Activated CD8-positive, alpha-beta T cell treated with anti-CD3 and anti-CD28 coated beads, Interleukin-2, amount 10 ng/mL, durations not matched to agents 7 days and 5 days (primary cell): ENCODE data around the gene CD180. TPM values are rescaled to one million over a fixed set of nuclear protein-coding genes. Genes with fewer than 3 reads are reported as not detected.

Source experiments
- ATAC-seq: fragments of 150-1000 bp; cut with Tn5 transposase; one replicate; pipeline ENCODE4 v1.10.0; 2021; ENCODE audit warnings: moderate library complexity
- CTCF ChIA-PET: fragments of 350-600 bp; sonication (Branson Sonifier 250); formaldehyde crosslinking; loops from one replicate; lab custom pipeline; 2021; ENCODE audit warnings: antibody characterized with exemption; lab: Charles Lee
- POLR2A ChIA-PET: fragments of 350-600 bp; sonication (Branson Sonifier 250); formaldehyde crosslinking; loops from one replicate; lab custom pipeline; 2021; ENCODE audit warnings: antibody characterized with exemption; lab: Charles Lee
- DNase-seq: peaks from one replicate; pipeline ENCODE4 v3.0.0-alpha.2; 2020
- H3K27ac Mint-ChIP-seq: one replicate; pipeline ENCODE4 v1.8.0; 2021; ENCODE audit warnings: mild to moderate bottlenecking, mixed read lengths
- H3K27me3 Mint-ChIP-seq: one replicate; pipeline ENCODE4 v1.8.0; 2021; ENCODE audit warnings: low read depth, mixed read lengths
- H3K36me3 Mint-ChIP-seq: one replicate; pipeline ENCODE4 v1.8.0; 2021; ENCODE audit warnings: low read depth, mixed read lengths
- H3K4me1 Mint-ChIP-seq: one replicate; pipeline ENCODE4 v1.8.0; 2021; ENCODE audit warnings: low read depth, mixed read lengths
- H3K4me3 Mint-ChIP-seq: one replicate; pipeline ENCODE4 v1.8.0; 2021; ENCODE audit warnings: mild to moderate bottlenecking, mixed read lengths
- H3K9me3 Mint-ChIP-seq: one replicate; pipeline ENCODE4 v1.8.0; 2022; ENCODE audit warnings: mixed read lengths; ENCODE audit not compliant: insufficient read depth
- total RNA-seq, 2 experiments: library from RNA; stranded (reverse); gene quantifications; one replicate each; pipeline ENCODE4 v1.2.3, GENCODE V29; 2021

The CD180 gene
- total RNA-seq, 2 experiments from 2014 or later = not detected

DNA sequence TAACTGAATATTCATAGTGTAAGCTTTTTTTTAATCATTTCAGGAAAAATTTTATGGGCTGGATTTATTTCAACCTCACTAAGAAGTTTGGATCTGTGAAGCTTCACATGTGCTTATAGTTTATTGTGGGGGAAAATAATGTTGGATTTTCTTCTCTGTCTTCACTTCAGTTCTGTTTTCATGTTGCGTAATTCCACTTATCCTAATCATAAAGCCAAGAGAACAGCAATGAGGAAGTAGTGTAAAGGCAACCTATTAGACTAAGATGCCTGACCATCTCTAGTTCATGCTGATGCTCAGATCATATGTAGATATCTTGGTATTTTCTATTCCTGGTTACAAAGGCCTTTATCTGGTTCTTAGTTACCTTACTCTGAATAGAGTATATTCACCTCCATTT is 50.0 kb downstream of the CD180 start:
- ATAC-seq (no peak), DNase-seq (no peak)
- peaks cover 2% of the 10 kb centered on the region for H3K4me1 Mint-ChIP-seq
- H3K27me3 Mint-ChIP-seq = no peaks in the 10 kb centered on the region
- ChIA-PET CTCF (interaction anchor here (1.3 kb wide), 1 partner anchor 9 kb away, joined by 4 read pairs; no protein-coding TSS in a partner anchor), POLR2A (no interaction called here)
- no peak overlapping the region for H3K27ac Mint-ChIP-seq
- H3K4me3 Mint-ChIP-seq = no peak overlapping the region
- no peaks in the 10 kb centered on the region for H3K9me3 Mint-ChIP-seq
- H3K36me3 Mint-ChIP-seq = peaks cover 3% of the 10 kb centered on the region

GRCh38 chr5:67144183-67144639 is 52.4 kb downstream of the CD180 start:
- DNase-seq (no peak), ATAC-seq (no peak)
- Mint-ChIP-seq H3K4me3 (no peak overlapping the region), H3K36me3 (no peaks in the 10 kb centered on the region), H3K27me3 (no peaks in the 10 kb centered on the region), H3K4me1 (no peaks in the 10 kb centered on the region), H3K9me3 (no peaks in the 10 kb centered on the region), H3K27ac (no peak overlapping the region)
- ChIA-PET POLR2A (no interaction called here), CTCF (interaction anchor here (0.8 to 1.5 kb wide), 2 partner anchors 13 to 1108 kb away, joined by 3 read pairs; no protein-coding TSS in a partner anchor)

- no peaks in the 10 kb centered on the region for H3K36me3 Mint-ChIP-seq
- CTCF ChIA-PET = interaction anchor here (1.3 kb wide), 1 partner anchor 13 kb away, joined by 7 read pairs; no protein-coding TSS in a partner anchor
- POLR2A ChIA-PET = no interaction called here
- H3K27ac Mint-ChIP-seq = no peak overlapping the region
- ATAC-seq (no peak), DNase-seq (no peak)
- no peaks in the 10 kb centered on the region for H3K4me1 Mint-ChIP-seq
- H3K4me3 Mint-ChIP-seq = no peak overlapping the region
- no peaks in the 10 kb centered on the region for H3K27me3 Mint-ChIP-seq
- H3K9me3 Mint-ChIP-seq = no peaks in the 10 kb centered on the region
Measured at GRCh38 chr5:67143549-67143948, 53.0 kb downstream of the CD180 start.

DNA sequence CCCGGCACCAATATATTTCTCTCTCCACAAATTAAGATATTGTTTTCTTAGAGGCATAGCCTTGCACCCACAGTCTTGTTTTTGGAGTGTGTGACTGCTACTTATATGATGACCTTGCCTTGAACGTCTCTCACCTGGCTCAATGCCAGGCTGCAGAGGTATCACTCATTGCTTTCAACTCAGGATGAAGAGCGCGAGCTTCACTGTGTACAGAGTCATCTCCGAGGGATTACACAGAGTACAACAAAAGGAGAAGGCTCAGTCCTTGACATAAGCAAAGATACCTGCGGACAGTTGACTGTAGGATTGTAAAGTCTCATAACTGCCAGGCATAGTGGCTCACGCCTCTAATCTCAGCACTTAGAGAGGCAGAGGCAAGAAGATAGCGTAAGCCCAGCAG is 53.8 kb downstream of the CD180 start:
- no peak for DNase-seq
- ChIA-PET POLR2A (no interaction called here), CTCF (interaction anchor here (1.3 kb wide), 1 partner anchor 13 kb away, joined by 7 read pairs; no protein-coding TSS in a partner anchor)
- ATAC-seq = no peak
- Mint-ChIP-seq H3K4me1 (no peaks in the 10 kb centered on the region), H3K27me3 (no peaks in the 10 kb centered on the region), H3K9me3 (no peaks in the 10 kb centered on the region), H3K36me3 (no peaks in the 10 kb centered on the region), H3K4me3 (no peak overlapping the region), H3K27ac (no peak overlapping the region)

DNA sequence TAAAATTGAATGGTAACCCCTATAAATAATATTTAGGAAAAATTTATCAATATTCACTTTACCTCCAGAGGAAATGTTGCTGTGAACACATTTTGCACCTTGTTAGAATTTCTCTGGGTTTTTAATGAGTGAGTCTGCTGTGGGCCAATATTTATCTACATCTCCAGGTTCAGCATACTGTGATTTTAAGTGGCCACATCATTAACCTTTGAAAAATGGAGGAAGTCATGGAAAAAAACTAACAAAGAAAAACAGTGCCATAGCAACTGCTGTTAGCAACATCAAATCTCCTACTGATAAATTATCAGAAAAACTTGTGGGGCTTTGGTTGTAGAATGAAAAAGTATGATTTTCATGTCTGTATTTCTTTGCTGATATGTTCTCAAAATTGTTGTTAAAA is 55.0 kb downstream of the CD180 start:
- H3K27ac Mint-ChIP-seq = no peak overlapping the region
- no peak overlapping the region for H3K4me3 Mint-ChIP-seq
- no peaks in the 10 kb centered on the region for H3K36me3 Mint-ChIP-seq
- no peaks in the 10 kb centered on the region for H3K27me3 Mint-ChIP-seq
- ChIA-PET CTCF (no interaction called here), POLR2A (interaction anchor here (0.6 kb wide), 1 partner anchor 666 kb away, joined by 4 read pairs; no protein-coding TSS in a partner anchor)
- ATAC-seq = no peak
- no peaks in the 10 kb centered on the region for H3K4me1 Mint-ChIP-seq
- no peaks in the 10 kb centered on the region for H3K9me3 Mint-ChIP-seq
- DNase-seq = no peak

DNA sequence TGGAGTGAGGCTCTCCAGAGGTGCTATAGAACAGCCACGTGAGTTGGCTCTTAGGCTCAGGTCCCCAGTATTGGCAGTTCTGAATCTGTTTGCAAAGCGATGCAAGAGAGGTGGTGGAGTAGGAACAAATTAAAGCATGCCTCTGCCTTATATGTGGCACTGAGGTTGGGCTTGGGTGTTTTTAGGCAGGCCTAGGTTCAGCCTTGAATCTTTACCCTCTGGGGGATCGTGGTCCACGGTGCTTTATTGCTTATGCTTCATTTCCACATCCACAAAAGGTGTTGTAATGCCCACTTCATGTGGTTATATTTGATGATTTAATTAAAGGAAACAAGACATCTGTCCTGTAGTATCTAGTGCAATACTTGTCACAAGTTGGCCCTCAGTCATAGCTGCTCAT is 56.2 kb downstream of the CD180 start:
- CTCF ChIA-PET = interaction anchor here (1.1 to 1.3 kb wide), 2 partner anchors 9 to 266 kb away, joined by 3 read pairs; no protein-coding TSS in a partner anchor
- Mint-ChIP-seq H3K27ac (no peak overlapping the region), H3K27me3 (no peaks in the 10 kb centered on the region), H3K9me3 (no peaks in the 10 kb centered on the region), H3K4me1 (no peaks in the 10 kb centered on the region), H3K4me3 (no peak overlapping the region), H3K36me3 (no peaks in the 10 kb centered on the region)
- POLR2A ChIA-PET = no interaction called here
- DNase-seq (no peak), ATAC-seq (no peak)

DNA sequence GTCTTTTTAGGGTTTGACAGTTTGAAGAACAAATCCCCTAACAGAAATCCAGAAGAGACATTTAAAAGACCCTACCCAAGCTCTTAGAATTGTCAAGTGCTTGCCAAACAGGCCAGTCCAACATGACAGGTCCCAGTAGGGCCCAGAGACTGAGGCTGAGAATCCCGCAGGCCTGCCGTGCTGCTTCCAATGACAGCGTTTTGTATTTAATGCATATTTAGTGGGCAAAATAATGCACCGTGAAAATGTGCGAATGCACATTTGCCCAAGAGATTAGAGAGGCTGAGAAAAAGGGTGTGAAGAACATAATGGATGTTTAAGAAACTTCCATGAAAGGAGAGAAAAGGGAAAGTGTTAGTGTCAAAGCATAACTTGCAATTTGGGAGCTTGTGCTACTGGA is 57.6 kb downstream of the CD180 start:
- Mint-ChIP-seq H3K36me3 (no peaks in the 10 kb centered on the region), H3K27ac (no peak overlapping the region), H3K4me3 (no peak overlapping the region), H3K4me1 (no peaks in the 10 kb centered on the region), H3K9me3 (no peaks in the 10 kb centered on the region), H3K27me3 (no peaks in the 10 kb centered on the region)
- ChIA-PET CTCF (interaction anchor here (1.1 to 1.2 kb wide), 2 partner anchors 75 to 265 kb away, joined by 3 read pairs; no protein-coding TSS in a partner anchor), POLR2A (no interaction called here)
- ATAC-seq (no peak), DNase-seq (no peak)

- ATAC-seq (no peak), DNase-seq (no peak)
- no peaks in the 10 kb centered on the region for H3K9me3 Mint-ChIP-seq
- no peaks in the 10 kb centered on the region for H3K4me1 Mint-ChIP-seq
- no peak overlapping the region for H3K27ac Mint-ChIP-seq
- no peak overlapping the region for H3K4me3 Mint-ChIP-seq
- H3K36me3 Mint-ChIP-seq = no peaks in the 10 kb centered on the region
- ChIA-PET CTCF (no interaction called here), POLR2A (no interaction called here)
- H3K27me3 Mint-ChIP-seq = no peaks in the 10 kb centered on the region
Measured at GRCh38 chr5:67135381-67135984, 61.1 kb downstream of the CD180 start.

DNA sequence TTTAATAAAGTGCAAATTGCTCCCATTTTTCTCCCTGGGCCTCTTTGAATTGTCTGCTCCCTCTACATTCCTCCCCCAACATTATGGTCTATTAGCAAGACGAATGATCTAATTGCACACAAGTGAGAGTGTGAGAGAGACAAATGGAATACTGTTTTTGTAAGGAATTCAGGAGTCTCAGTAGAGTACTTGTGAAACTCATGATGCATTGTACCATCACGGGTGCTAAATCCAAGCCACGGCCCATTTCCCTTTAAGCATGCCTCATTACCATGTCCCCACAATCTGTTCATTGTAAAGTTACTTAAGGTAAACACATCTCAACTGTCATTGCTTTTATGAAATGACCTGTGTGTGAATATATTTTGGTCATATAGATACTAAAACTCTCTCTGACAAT is 62.8 kb downstream of the CD180 start:
- no peaks in the 10 kb centered on the region for H3K27me3 Mint-ChIP-seq
- no peak for ATAC-seq
- no peaks in the 10 kb centered on the region for H3K36me3 Mint-ChIP-seq
- no peaks in the 10 kb centered on the region for H3K4me1 Mint-ChIP-seq
- H3K9me3 Mint-ChIP-seq = no peaks in the 10 kb centered on the region
- no peak for DNase-seq
- no peak overlapping the region for H3K27ac Mint-ChIP-seq
- CTCF ChIA-PET = no interaction called here
- POLR2A ChIA-PET = no interaction called here
- no peak overlapping the region for H3K4me3 Mint-ChIP-seq

GRCh38 chr5:67133217-67133616 is 63.4 kb downstream of the CD180 start:
- no peak for DNase-seq
- CTCF ChIA-PET = interaction anchor here (1.3 kb wide), 1 partner anchor 24 kb away, joined by 5 read pairs; no protein-coding TSS in a partner anchor
- no peak for ATAC-seq
- H3K9me3 Mint-ChIP-seq = no peaks in the 10 kb centered on the region
- no peaks in the 10 kb centered on the region for H3K36me3 Mint-ChIP-seq
- H3K27me3 Mint-ChIP-seq = no peaks in the 10 kb centered on the region
- H3K4me3 Mint-ChIP-seq = no peak overlapping the region
- H3K4me1 Mint-ChIP-seq = no peaks in the 10 kb centered on the region
- no peak overlapping the region for H3K27ac Mint-ChIP-seq
- POLR2A ChIA-PET = no interaction called here

GRCh38 chr5:67129768-67130167 is 66.8 kb downstream of the CD180 start:
- Mint-ChIP-seq H3K9me3 (no peaks in the 10 kb centered on the region), H3K4me1 (no peaks in the 10 kb centered on the region), H3K36me3 (peaks cover 3% of the 10 kb centered on the region), H3K27ac (no peak overlapping the region), H3K27me3 (no peaks in the 10 kb centered on the region), H3K4me3 (no peak overlapping the region)
- no peak for DNase-seq
- ATAC-seq = no peak
- POLR2A ChIA-PET = no interaction called here
- CTCF ChIA-PET = interaction anchor here (2.1 kb wide), 1 partner anchor 28 kb away, joined by 11 read pairs; no protein-coding TSS in a partner anchor
